GM06990 (cell line): ENCODE data around the gene ANKS1A.

Experiments used
- DNase-seq: peaks from one replicate; pipeline ENCODE4 v3.0.0-alpha.2; 2011; ENCODE audit not compliant: insufficient read length; ENCODE audit errors: extremely low read depth
- H3K27me3 ChIP-seq: replicated peaks from 2 replicates; pipeline ENCODE4 v1.6.0; 2011; ENCODE audit warnings: low read length; ENCODE audit not compliant: control insufficient read depth, insufficient read depth
- H3K36me3 ChIP-seq: 2 replicates; pipeline ENCODE4 v1.5.1; 2011; ENCODE audit warnings: low read length; ENCODE audit not compliant: control insufficient read depth, insufficient read depth
- H3K4me3 ChIP-seq: replicated peaks from 2 replicates; pipeline ENCODE4 v1.5.1; 2011; ENCODE audit warnings: low read depth, mild to moderate bottlenecking, control low read depth, low read length
- CTCF ChIP-seq: IDR thresholded peaks from 2 replicates; pipeline ENCODE4 v1.5.1; 2011; ENCODE audit warnings: low read length, control low read depth, mild to moderate bottlenecking, inconsistent platforms; ENCODE audit not compliant: insufficient read depth, poor library complexity, severe bottlenecking

ANKS1A gene

GRCh38 chr6:35084511-35085203 lies 195.6 kb downstream of the ANKS1A start:
- Histone ChIP-seq H3K27me3 (no peaks in the 10 kb centered on the region), H3K36me3 (peaks cover 1% of the 10 kb centered on the region), H3K4me3 (no peak overlapping the region)
- no peak for TF ChIP-seq CTCF
- DNase-seq = no peak

GRCh38 chr6:35085359-35086281 lies 196.6 kb downstream of the ANKS1A start:
- peaks cover 1% of the 10 kb centered on the region for H3K36me3 ChIP-seq
- no peak overlapping the region for H3K4me3 ChIP-seq
- TF ChIP-seq CTCF = no peak
- no peak for DNase-seq
- H3K27me3 ChIP-seq = no peaks in the 10 kb centered on the region

DNA sequence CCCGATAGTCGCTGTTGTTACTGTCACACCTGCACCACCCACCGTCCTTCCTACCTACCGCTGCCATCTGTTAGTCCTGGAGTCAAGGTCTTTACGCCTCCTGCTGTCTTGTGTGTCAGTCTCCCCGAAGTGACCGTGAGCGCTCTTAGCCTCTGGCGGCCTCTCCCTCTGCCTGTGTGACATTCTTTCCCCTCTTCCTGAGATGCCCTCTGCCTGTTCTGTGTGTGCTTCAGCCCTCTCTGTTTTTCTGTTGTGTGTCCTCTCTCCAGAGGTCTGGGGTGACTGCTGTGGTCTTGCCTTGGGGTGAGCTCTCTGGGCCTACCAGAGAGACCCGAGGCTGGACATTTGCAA lies 197.2 kb downstream of the ANKS1A start:
- H3K27me3 ChIP-seq = no peaks in the 10 kb centered on the region
- peaks cover 1% of the 10 kb centered on the region for H3K36me3 ChIP-seq
- DNase-seq = no peak
- no peak overlapping the region for H3K4me3 ChIP-seq
- no peak for TF ChIP-seq CTCF

DNA sequence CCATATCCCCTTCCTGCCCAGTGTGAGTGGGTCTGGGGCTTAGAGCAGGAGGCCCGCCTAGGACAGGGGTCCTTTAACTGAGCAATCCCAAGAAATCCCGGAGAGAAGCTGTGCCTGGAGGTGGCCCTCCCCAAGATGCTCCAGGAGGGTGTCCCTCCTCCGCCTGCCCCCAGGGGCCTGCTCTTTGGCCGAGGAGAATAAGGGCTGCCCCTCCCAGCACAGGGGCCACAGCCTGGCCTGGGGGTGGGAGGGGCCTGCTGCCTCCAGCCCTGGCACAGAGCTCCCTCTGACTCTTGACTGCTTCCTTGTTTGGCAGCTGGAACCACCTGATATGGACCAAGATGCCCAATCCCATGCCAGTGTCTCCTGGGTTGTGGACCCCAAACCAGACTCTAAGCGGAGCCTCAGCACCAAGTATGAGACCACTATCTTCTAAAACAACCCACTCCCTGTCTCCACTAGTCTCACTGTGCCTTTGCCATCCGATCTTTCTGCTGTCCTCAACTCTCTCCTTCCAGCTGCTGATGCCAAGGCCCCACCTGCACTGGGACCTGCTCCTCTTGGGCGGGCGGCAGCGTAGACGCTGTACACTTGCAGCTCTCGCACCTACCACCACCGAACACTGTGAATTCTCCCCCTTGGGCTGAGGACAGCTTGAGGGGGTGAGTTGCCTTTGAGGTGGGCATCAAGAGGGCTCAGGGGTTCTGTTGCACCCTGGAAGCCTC lies 197.7 kb downstream of the ANKS1A start:
- no peak overlapping the region for H3K4me3 ChIP-seq
- peaks cover 1% of the 10 kb centered on the region for H3K36me3 ChIP-seq
- no peak for TF ChIP-seq CTCF

GRCh38 chr6:35087361-35088280 lies 198.6 kb downstream of the ANKS1A start:
- Histone ChIP-seq H3K4me3 (no peak overlapping the region), H3K27me3 (no peaks in the 10 kb centered on the region), H3K36me3 (peaks cover 1% of the 10 kb centered on the region)
- no peak for DNase-seq
- no peak for TF ChIP-seq CTCF

More for the DNA sequence above, 197.7 kb downstream of the ANKS1A start:
- DNase-seq = no peak
- no peaks in the 10 kb centered on the region for H3K27me3 ChIP-seq
